Fibroblast of lung (primary cell): ENCODE data around the gene LMO7. TPM values are rescaled to one million over a fixed set of nuclear protein-coding genes. Genes with fewer than 3 reads are reported as not detected.

ENCODE experiments used
- DNase-seq, 2 donors: peaks; one replicate each; pipeline versions ENCODE4 v3.0.0 to v3.0.0-alpha.2; 2010; ENCODE audit warnings: low read depth in 2 of 2
- H2AFZ ChIP-seq: 2 replicates; pipeline ENCODE4 v1.5.1; 2012; ENCODE audit warnings: low read length, control low read depth, inconsistent platforms
- H3K27ac ChIP-seq: 2 replicates; pipeline ENCODE4 v1.5.1; 2011; ENCODE audit warnings: low read length, control low read depth; ENCODE audit not compliant: insufficient read depth
- H3K27me3 ChIP-seq: 2 replicates; pipeline ENCODE4 v1.5.1; 2011; ENCODE audit warnings: mild to moderate bottlenecking, low read length; ENCODE audit not compliant: control insufficient read depth, insufficient read depth
- H3K36me3 ChIP-seq: 2 replicates; pipeline ENCODE4 v1.5.1; 2011; ENCODE audit warnings: low read length; ENCODE audit not compliant: control insufficient read depth, insufficient read depth
- H3K4me1 ChIP-seq: 2 replicates; pipeline ENCODE4 v1.5.1; 2011; ENCODE audit warnings: low read length; ENCODE audit not compliant: control insufficient read depth, insufficient read depth; ENCODE audit errors: extremely low read depth
- H3K4me2 ChIP-seq: 2 replicates; pipeline ENCODE4 v1.5.1; 2011; ENCODE audit warnings: low read length, control low read depth; ENCODE audit not compliant: insufficient read depth; ENCODE audit errors: extremely low read depth
- H3K4me3 ChIP-seq, 4 experiments: fragments of 200-600 bp in 1 of 4; sonication (generic) in 1 of 4; replicated peaks in 1 of 4; 2 replicates each; pipeline ENCODE4 v1.5.1; 2011 to 2016; ENCODE audit warnings: low read length in 4 of 4, low read depth in 3 of 4, mild to moderate bottlenecking in 3 of 4, control low read depth in 2 of 4, inconsistent platforms in 1 of 4, mixed read lengths in 1 of 4; ENCODE audit not compliant: insufficient read depth in 1 of 4; ENCODE audit errors: control extremely low read depth in 1 of 4
- H3K79me2 ChIP-seq: 2 replicates; pipeline ENCODE4 v1.5.1; 2012; ENCODE audit warnings: mild to moderate bottlenecking, low read length, inconsistent platforms; ENCODE audit not compliant: control insufficient read depth, insufficient read depth
- H3K9ac ChIP-seq: 2 replicates; pipeline ENCODE4 v1.5.1; 2011; ENCODE audit warnings: mild to moderate bottlenecking, low read length, control low read depth; ENCODE audit not compliant: insufficient read depth
- H3K9me3 ChIP-seq: 2 replicates; pipeline ENCODE4 v1.5.1; 2012; ENCODE audit warnings: low read depth, low read length; ENCODE audit not compliant: control insufficient read depth, insufficient read depth
- H4K20me1 ChIP-seq: 2 replicates; pipeline ENCODE4 v1.5.1; 2011; ENCODE audit warnings: low read length; ENCODE audit not compliant: control insufficient read depth, insufficient read depth; ENCODE audit errors: extremely low read depth
- EZH2 ChIP-seq: IDR thresholded peaks from 2 replicates; pipeline ENCODE4 v1.5.1; 2012; ENCODE audit warnings: low read length, control low read depth, mild to moderate bottlenecking; ENCODE audit errors: missing control alignments
- polyA plus RNA-seq, 2 donors: library from polyadenylated mRNA; depleted of rRNA in 1 of 2; stranded (reverse) in 1 of 2; unstranded in 1 of 2; fragments of >200 nt; gene quantifications; 2 replicates each; pipeline ENCODE4 v1.2.1, GENCODE V29; 2011 to 2012; ENCODE audit warnings: missing spikeins in 1 of 2
- total RNA-seq: library from RNA; depleted of rRNA; stranded (reverse); fragments of >200 nt; gene quantifications from 2 replicates; pipeline ENCODE4 v1.2.1, GENCODE V29; 2014
- TF ChIP-seq, protein P1 (sequence below), 2 donors: IDR thresholded peaks in 1 of 2; conservative IDR thresholded peaks in 1 of 2; 1 replicate in 1 of 2; 2 replicates in 1 of 2; pipeline ENCODE4 v1.5.1; 2011 to 2012; ENCODE audit warnings: low read length in 2 of 2, control low read depth in 1 of 2, inconsistent platforms in 1 of 2, low read depth in 1 of 2, mild to moderate bottlenecking in 1 of 2

The LMO7 gene
- total and polyA plus RNA-seq, 2 donors (not counting 1 experiment from before 2014, with no cell fraction given): 71.9 to 226 TPM

- Histone ChIP-seq H3K27ac (no peak overlapping the region), H3K79me2 (peaks cover 90% of the 10 kb centered on the region), H3K9ac (no peak overlapping the region), H3K27me3 (no peaks in the 10 kb centered on the region), H3K4me3 (no peak overlapping the region), H3K9me3 (no peaks in the 10 kb centered on the region), H2AFZ (no peak overlapping the region), H3K4me1 (peaks cover 5% of the 10 kb centered on the region), H4K20me1 (no peaks in the 10 kb centered on the region), H3K4me2 (no peak overlapping the region), H3K36me3 (peaks cover 2% of the 10 kb centered on the region)
- no peak for TF ChIP-seq EZH2
- TF ChIP-seq, protein P1, sequence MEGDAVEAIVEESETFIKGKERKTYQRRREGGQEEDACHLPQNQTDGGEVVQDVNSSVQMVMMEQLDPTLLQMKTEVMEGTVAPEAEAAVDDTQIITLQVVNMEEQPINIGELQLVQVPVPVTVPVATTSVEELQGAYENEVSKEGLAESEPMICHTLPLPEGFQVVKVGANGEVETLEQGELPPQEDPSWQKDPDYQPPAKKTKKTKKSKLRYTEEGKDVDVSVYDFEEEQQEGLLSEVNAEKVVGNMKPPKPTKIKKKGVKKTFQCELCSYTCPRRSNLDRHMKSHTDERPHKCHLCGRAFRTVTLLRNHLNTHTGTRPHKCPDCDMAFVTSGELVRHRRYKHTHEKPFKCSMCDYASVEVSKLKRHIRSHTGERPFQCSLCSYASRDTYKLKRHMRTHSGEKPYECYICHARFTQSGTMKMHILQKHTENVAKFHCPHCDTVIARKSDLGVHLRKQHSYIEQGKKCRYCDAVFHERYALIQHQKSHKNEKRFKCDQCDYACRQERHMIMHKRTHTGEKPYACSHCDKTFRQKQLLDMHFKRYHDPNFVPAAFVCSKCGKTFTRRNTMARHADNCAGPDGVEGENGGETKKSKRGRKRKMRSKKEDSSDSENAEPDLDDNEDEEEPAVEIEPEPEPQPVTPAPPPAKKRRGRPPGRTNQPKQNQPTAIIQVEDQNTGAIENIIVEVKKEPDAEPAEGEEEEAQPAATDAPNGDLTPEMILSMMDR (conservative IDR thresholded peaks at IDR 0.05 in 1 of 2, IDR thresholded peaks at IDR 0.05 in 1 of 2; ENCODE audit: low read depth in 1 of 2, low read length in 2 of 2): no peak
- DNase-seq: peak in 1 of 2 donors; percentile 56
These were observed 14.9 kb downstream of the LMO7 start for GRCh38 chr13:75651013-75651412.

DNA sequence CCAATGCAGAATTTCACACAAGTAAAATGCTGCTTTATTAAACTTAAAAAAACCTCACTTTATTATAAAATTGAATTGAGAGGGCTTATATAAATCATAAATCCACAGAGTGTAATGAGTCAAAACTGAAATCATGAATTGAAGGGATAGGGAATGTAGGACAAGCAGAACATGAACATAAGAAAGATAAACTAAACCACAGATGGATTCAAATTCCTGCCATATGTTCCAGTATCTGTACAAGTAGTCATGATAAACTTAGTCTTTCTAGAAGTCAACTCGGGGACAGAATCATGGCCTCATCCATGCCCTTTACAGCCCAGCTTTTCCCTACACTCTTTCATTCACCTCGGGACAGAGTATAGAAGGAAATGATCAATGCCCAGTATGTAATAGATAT lies 16.6 kb downstream of the LMO7 start:
- Histone ChIP-seq H3K4me1 (peaks cover 3% of the 10 kb centered on the region), H3K4me3 (no peak overlapping the region), H3K9ac (no peak overlapping the region), H3K27ac (no peak overlapping the region), H3K4me2 (no peak overlapping the region), H3K9me3 (no peaks in the 10 kb centered on the region), H3K36me3 (peaks cover 2% of the 10 kb centered on the region), H4K20me1 (no peaks in the 10 kb centered on the region), H2AFZ (no peak overlapping the region), H3K27me3 (no peaks in the 10 kb centered on the region), H3K79me2 (peaks cover 88% of the 10 kb centered on the region)
- TF ChIP-seq, protein P1 (conservative IDR thresholded peaks at IDR 0.05 in 1 of 2, IDR thresholded peaks at IDR 0.05 in 1 of 2; ENCODE audit: low read depth in 1 of 2, low read length in 2 of 2): no peak
- no peak for TF ChIP-seq EZH2
- DNase-seq: no peak

GRCh38 chr13:75656425-75656989 lies 20.4 kb downstream of the LMO7 start:
- H3K9ac ChIP-seq: no peak overlapping the region
- H3K4me3 ChIP-seq: no peak overlapping the region
- H3K9me3 ChIP-seq: no peaks in the 10 kb centered on the region
- H3K79me2 ChIP-seq: peaks cover 83% of the 10 kb centered on the region
- H2AFZ ChIP-seq: no peak overlapping the region
- H4K20me1 ChIP-seq: no peaks in the 10 kb centered on the region
- H3K4me2 ChIP-seq: no peak overlapping the region
- DNase-seq: peak in 1 of 2 donors; percentile 44
- H3K36me3 ChIP-seq: peaks cover 2% of the 10 kb centered on the region
- peaks cover 5% of the 10 kb centered on the region for H3K4me1 ChIP-seq
- no peaks in the 10 kb centered on the region for H3K27me3 ChIP-seq
- H3K27ac ChIP-seq: no peak overlapping the region
- TF ChIP-seq EZH2: no peak
- TF ChIP-seq, protein P1 (conservative IDR thresholded peaks at IDR 0.05 in 1 of 2, IDR thresholded peaks at IDR 0.05 in 1 of 2; ENCODE audit: low read depth in 1 of 2, low read length in 2 of 2): no peak
